Measurements from ENCODE around the gene UBE2L6. TPM values are rescaled to one million over a fixed set of nuclear protein-coding genes. Genes with fewer than 3 reads are reported as not detected.
"Not testable (repeated sequence)": the region's sequence is repeated elsewhere in the genome, so short reads cannot be mapped to it uniquely, and the experiment has no call there.

UBE2L6 gene
- total and polyA plus RNA-seq, 8 donors = 2.2 to 73.0 (median 40.5) TPM

DNA sequence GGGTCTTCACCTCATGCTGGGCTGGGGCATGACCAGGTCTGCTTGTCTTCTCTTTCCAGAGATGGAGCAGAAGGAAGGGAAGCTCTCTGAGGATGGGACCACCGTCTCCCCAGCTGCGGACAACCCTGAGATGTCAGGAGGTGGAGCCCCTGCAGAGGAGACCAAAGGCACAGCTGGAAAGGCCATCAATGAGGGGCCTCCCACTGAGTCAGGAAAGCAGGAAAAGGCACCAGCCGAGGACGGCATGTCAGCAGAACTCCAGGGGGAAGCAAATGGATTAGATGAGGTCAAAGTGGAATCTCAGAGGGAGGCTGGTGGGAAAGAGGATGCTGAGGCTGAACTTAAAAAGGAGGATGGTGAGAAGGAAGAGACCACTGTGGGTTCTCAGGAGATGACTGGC lies 24.9 kb downstream of the UBE2L6 start:
- intact Hi-C loops (cut with DNase I; ENCODE audit: low total_unique reads) = no loop called here
- 63 to 81% (median 65%) methylated on average over 4 of the region's 4 CpGs for WGBS, 5 donors
- H3K4me1 ChIP-seq = no peaks in the 10 kb centered on the region
- H3K36me3 ChIP-seq = peaks cover 0 to 20% (median 16%) of the 10 kb centered on the region in 4 donors
- no peak for DNase-seq
- no peak overlapping the region for H3K27ac ChIP-seq
- no peak for TF ChIP-seq CTCF (IDR thresholded peaks at IDR 0.05)
- no peak for TF ChIP-seq POLR2A (IDR thresholded peaks at IDR 0.05)
- TF ChIP-seq EP300 (IDR thresholded peaks at IDR 0.05) = no peak
- TF ChIP-seq POLR2AphosphoS5 (IDR thresholded peaks at IDR 0.05) = no peak
- no peaks in the 10 kb centered on the region for H3K9me3 ChIP-seq
- H3K4me3 ChIP-seq = no peak overlapping the region
- H3K27me3 ChIP-seq = no peaks in the 10 kb centered on the region

DNA sequence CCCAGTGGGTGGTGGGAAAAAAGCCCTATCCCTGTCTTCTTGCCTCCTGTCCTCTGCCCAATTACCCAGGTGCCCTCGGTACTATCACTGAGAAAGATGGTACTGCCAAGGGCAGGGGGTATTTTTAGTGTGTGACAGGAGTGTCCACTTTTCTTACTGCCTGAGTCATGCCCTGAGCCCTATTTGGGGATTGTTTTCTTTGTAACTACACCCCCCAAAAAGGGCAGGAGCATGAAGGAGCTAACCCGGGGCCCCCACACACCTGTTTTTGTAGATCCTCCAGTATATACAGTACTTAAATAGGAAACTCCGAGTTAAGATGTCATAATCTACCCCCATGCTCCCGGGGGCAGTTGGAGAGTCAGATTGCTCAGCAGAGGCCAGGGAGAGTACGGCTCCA lies 26.3 kb downstream of the UBE2L6 start:
- peaks cover 0 to 6% (median 4%) of the 10 kb centered on the region in 4 donors for H3K36me3 ChIP-seq

DNA sequence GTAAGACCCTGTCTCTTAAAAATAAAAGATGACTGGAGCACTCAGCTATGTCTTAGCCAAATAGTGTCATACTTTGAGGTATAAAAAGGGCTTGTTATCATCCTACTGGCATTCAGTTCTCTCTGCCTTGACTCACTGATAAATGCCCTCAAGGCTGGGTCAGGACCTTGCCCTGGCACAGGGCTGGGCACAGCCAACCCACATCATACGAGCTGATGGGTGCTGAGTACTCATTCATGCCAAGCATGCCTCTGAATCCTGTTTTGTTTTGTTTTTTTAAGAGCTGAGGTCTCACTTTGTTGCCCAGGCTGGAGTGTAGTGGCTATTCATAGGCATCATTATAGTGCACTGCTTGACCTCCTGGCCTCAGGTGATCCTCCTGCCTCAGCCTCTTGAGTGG lies 28.1 kb downstream of the UBE2L6 start:
- no peaks in the 10 kb centered on the region for H3K27me3 ChIP-seq
- H3K9me3 ChIP-seq = no peaks in the 10 kb centered on the region
- no peak overlapping the region for H3K27ac ChIP-seq
- DNase-seq = no peak
- WGBS, 5 donors = 50 to 70% (median 60%) methylated on average over 1 of the region's 1 CpG
- no peaks in the 10 kb centered on the region for H3K4me1 ChIP-seq
- peaks cover 0 to 6% (median 0%) of the 10 kb centered on the region in 4 donors for H3K36me3 ChIP-seq
- intact Hi-C loops (cut with DNase I; ENCODE audit: low total_unique reads) = no loop called here
- TF ChIP-seq POLR2AphosphoS5 (IDR thresholded peaks at IDR 0.05) = no peak
- TF ChIP-seq CTCF (IDR thresholded peaks at IDR 0.05) = no peak
- TF ChIP-seq POLR2A (IDR thresholded peaks at IDR 0.05) = no peak
- no peak for TF ChIP-seq EP300 (IDR thresholded peaks at IDR 0.05)
- no peak overlapping the region for H3K4me3 ChIP-seq

More for the DNA sequence above, 26.3 kb downstream of the UBE2L6 start:
- intact Hi-C loops (cut with DNase I; ENCODE audit: low total_unique reads) = no loop called here
- Histone ChIP-seq H3K27me3 (no peaks in the 10 kb centered on the region), H3K27ac (no peak overlapping the region), H3K9me3 (no peaks in the 10 kb centered on the region), H3K4me1 (no peaks in the 10 kb centered on the region), H3K4me3 (no peak overlapping the region)
- WGBS, 5 donors = 85 to 91% (median 89%) methylated on average over 5 of the region's 5 CpGs
- DNase-seq = no peak
- TF ChIP-seq POLR2AphosphoS5 (IDR thresholded peaks at IDR 0.05) = no peak

GRCh38 chr11:57536947-57537619 lies 30.4 kb downstream of the UBE2L6 start, which contains the start of gene SMTNL1:
Gene SMTNL1 (plus strand): TSS chr11:57537595. CDS start chr11:57542643, 5,048 bp downstream.
- TF ChIP-seq POLR2A (IDR thresholded peaks at IDR 0.05) (no peak), EP300 (IDR thresholded peaks at IDR 0.05) (no peak), POLR2AphosphoS5 (IDR thresholded peaks at IDR 0.05) (no peak), CTCF (IDR thresholded peaks at IDR 0.05) (no peak)
- peaks cover 0 to 6% (median 0%) of the 10 kb centered on the region in 4 donors for H3K36me3 ChIP-seq
- H3K4me3 ChIP-seq = no peak within 1 kb of the TSS
- H3K9me3 ChIP-seq = no peaks in the 10 kb centered on the region
- 48 to 76% (median 65%) methylated on average over 14 of the region's 14 CpGs for WGBS, 5 donors
- no peak within 1 kb of the TSS for H3K27ac ChIP-seq
- no peaks in the 10 kb centered on the region for H3K27me3 ChIP-seq
- intact Hi-C loops (cut with DNase I; ENCODE audit: low total_unique reads) = no loop called here
- DNase-seq = no peak
- H3K4me1 ChIP-seq = no peaks in the 10 kb centered on the region

GRCh38 chr11:57534449-57534848 lies 33.0 kb downstream of the UBE2L6 start:
- DNase-seq; intact Hi-C loops (cut with DNase I; ENCODE audit: low total_unique reads); H3K27me3 ChIP-seq; H3K9me3 ChIP-seq; H3K36me3 ChIP-seq; H3K4me3 ChIP-seq; H3K27ac ChIP-seq: not testable (repeated sequence)
- 90 to 96% (median 94%) methylated on average over 7 of the region's 7 CpGs for WGBS, 5 donors
- peaks cover 7 to 17% (median 13%) of the 10 kb centered on the region in 4 donors for H3K4me1 ChIP-seq

All from stomach (tissue), 9 donors.